ENCODE measurements around the gene CADM2. TPM values are rescaled to one million over a fixed set of nuclear protein-coding genes. Genes with fewer than 3 reads are reported as not detected.

The CADM2 gene
- total RNA-seq, 4 donors from 2014 or later: 9.6 to 16.2 (median 11.5) TPM

DNA sequence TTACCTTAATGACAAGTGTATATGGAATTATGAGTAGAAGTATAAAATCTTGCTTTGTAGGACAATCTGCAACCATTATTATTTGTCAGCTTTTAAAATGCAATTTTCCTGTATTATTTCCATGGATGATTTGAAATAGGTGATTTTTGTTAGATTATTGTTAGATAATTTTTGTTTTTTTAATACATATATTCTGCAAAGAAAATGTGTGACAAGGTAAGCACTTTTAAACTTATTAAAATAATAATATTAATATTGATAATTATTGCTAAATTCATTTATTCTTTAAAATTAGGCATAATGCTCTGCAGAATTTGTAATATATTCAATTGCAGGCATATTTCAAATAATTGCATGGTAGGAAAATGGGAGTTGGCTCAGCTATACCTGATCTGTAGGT lies 329.5 kb downstream of the CADM2 start:
- H3K9me3 ChIP-seq: no peaks in the 10 kb centered on the region
- no peaks in the 10 kb centered on the region for H3K4me1 ChIP-seq
- H3K36me3 ChIP-seq: no peaks in the 10 kb centered on the region
- intact Hi-C loops (cut with DNase I): no loop called here
- H3K27ac ChIP-seq (replicated peaks in 1 of 4): no peak overlapping the region
- no peaks in the 10 kb centered on the region for H3K27me3 ChIP-seq
- TF ChIP-seq POLR2A (IDR thresholded peaks at IDR 0.05; ENCODE audit: low read depth) (no peak), POLR2AphosphoS5 (IDR thresholded peaks at IDR 0.05) (no peak), EP300 (IDR thresholded peaks at IDR 0.05) (no peak)
- TF ChIP-seq, protein P1, sequence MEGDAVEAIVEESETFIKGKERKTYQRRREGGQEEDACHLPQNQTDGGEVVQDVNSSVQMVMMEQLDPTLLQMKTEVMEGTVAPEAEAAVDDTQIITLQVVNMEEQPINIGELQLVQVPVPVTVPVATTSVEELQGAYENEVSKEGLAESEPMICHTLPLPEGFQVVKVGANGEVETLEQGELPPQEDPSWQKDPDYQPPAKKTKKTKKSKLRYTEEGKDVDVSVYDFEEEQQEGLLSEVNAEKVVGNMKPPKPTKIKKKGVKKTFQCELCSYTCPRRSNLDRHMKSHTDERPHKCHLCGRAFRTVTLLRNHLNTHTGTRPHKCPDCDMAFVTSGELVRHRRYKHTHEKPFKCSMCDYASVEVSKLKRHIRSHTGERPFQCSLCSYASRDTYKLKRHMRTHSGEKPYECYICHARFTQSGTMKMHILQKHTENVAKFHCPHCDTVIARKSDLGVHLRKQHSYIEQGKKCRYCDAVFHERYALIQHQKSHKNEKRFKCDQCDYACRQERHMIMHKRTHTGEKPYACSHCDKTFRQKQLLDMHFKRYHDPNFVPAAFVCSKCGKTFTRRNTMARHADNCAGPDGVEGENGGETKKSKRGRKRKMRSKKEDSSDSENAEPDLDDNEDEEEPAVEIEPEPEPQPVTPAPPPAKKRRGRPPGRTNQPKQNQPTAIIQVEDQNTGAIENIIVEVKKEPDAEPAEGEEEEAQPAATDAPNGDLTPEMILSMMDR (IDR thresholded peaks at IDR 0.05): no peak
- no peak overlapping the region for H3K4me3 ChIP-seq
- DNase-seq (ENCODE audit: extremely low spot score): no peak

DNA sequence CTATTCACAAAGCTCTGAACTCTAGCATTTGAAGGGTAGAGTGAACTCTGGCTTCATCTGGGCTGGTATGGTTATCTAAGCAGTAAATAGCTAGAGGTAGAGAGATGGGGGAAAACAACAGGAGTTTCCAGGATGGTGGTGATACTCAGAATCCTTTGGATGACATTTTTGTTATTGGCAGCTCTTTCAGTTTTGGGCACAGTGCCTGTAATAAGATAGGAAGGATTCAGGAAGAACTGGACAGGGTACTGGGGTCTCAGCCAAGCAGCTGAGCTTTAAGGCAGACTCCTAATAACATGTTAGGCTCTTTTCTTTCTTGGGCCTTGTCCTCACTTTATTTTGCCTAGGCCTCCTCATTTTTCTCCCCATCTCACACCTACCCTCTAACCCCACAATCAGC lies 338.5 kb downstream of the CADM2 start:
- Histone ChIP-seq H3K4me1 (no peaks in the 10 kb centered on the region), H3K4me3 (no peak overlapping the region), H3K9me3 (no peaks in the 10 kb centered on the region), H3K27ac (replicated peaks in 1 of 4) (no peak overlapping the region), H3K36me3 (no peaks in the 10 kb centered on the region), H3K27me3 (no peaks in the 10 kb centered on the region)
- no peak for DNase-seq (ENCODE audit: extremely low spot score)
- TF ChIP-seq EP300 (IDR thresholded peaks at IDR 0.05): no peak
- TF ChIP-seq POLR2A (IDR thresholded peaks at IDR 0.05; ENCODE audit: low read depth): no peak
- no peak for TF ChIP-seq POLR2AphosphoS5 (IDR thresholded peaks at IDR 0.05)
- intact Hi-C loops (cut with DNase I): no loop called here

DNA sequence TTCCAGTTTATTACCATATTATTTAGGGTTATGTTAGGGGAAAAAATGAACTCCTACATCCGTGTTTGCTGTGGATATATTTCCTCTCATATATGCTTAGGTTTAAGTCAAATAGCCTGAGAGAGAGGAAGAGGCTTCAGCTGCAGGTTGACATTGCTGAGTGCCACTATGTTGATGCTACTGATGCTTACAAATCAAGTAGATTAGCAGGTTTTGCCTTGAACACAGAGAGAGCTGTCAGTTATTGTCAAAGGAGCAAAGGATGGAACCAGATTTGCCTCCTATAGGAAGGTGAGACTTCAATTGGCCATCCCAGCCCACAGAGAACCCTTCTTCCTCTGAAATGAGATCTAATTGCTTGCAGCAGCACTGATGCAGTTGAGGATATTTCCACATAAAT lies 339.2 kb downstream of the CADM2 start:
- H3K27me3 ChIP-seq: no peaks in the 10 kb centered on the region
- no peaks in the 10 kb centered on the region for H3K9me3 ChIP-seq
- no peak overlapping the region for H3K27ac ChIP-seq (replicated peaks in 1 of 4)
- H3K4me1 ChIP-seq: no peaks in the 10 kb centered on the region
- TF ChIP-seq, protein P1 (IDR thresholded peaks at IDR 0.05): no peak
- TF ChIP-seq POLR2AphosphoS5 (IDR thresholded peaks at IDR 0.05) (no peak), EP300 (IDR thresholded peaks at IDR 0.05) (no peak), POLR2A (IDR thresholded peaks at IDR 0.05; ENCODE audit: low read depth) (no peak)
- H3K36me3 ChIP-seq: no peaks in the 10 kb centered on the region
- intact Hi-C loops (cut with DNase I): no loop called here
- DNase-seq (ENCODE audit: extremely low spot score): no peak
- H3K4me3 ChIP-seq: no peak overlapping the region
- 64% methylated on average over 1 of the region's 1 CpG for WGBS

DNA sequence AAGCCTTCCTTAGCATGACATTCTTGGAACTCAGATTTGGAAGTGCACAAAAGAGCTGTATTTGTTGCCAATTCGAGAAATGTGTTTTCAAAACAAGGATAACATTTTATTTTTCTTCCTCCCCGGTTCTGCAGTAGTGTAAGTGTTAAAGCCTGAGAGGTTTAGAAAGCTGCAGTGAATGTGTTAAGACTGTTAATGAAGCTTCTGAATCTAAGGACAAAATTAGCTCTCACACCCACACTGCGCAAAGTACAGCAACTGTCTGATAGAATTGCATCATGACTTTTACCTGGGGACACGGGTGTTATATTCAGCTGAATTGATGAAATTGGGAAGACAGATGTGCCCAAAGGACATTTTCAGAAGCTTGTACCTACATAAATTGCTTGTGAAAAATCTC lies 344.4 kb downstream of the CADM2 start:
- Histone ChIP-seq H3K27me3 (no peaks in the 10 kb centered on the region), H3K4me3 (no peak overlapping the region), H3K36me3 (no peaks in the 10 kb centered on the region), H3K27ac (replicated peaks in 1 of 4) (no peak overlapping the region), H3K9me3 (no peaks in the 10 kb centered on the region), H3K4me1 (no peaks in the 10 kb centered on the region)
- TF ChIP-seq POLR2AphosphoS5 (IDR thresholded peaks at IDR 0.05) (no peak), EP300 (IDR thresholded peaks at IDR 0.05) (no peak)
- TF ChIP-seq, protein P1 (IDR thresholded peaks at IDR 0.05): no peak
- whole genome bisulfite sequencing: 82% methylated on average over 4 of the region's 4 CpGs
- no peak for DNase-seq (ENCODE audit: extremely low spot score)
- intact Hi-C loops (cut with DNase I): no loop called here

- Histone ChIP-seq H3K9me3 (no peaks in the 10 kb centered on the region), H3K27me3 (no peaks in the 10 kb centered on the region), H3K36me3 (no peaks in the 10 kb centered on the region), H3K4me1 (no peaks in the 10 kb centered on the region), H3K27ac (replicated peaks in 1 of 4) (no peak overlapping the region), H3K4me3 (no peak overlapping the region)
- intact Hi-C loops (cut with DNase I): no loop called here
- no peak for DNase-seq (ENCODE audit: extremely low spot score)
- 32% methylated on average over 3 of the region's 3 CpGs for WGBS
- TF ChIP-seq, protein P1 (IDR thresholded peaks at IDR 0.05): no peak
- TF ChIP-seq EP300 (IDR thresholded peaks at IDR 0.05): no peak
- TF ChIP-seq POLR2A (IDR thresholded peaks at IDR 0.05; ENCODE audit: low read depth): no peak
- no peak for TF ChIP-seq POLR2AphosphoS5 (IDR thresholded peaks at IDR 0.05)
Observed at GRCh38 chr3:85304360-85304964, 345.7 kb downstream of the CADM2 start.
